Subcutaneous adipose tissue (tissue), 4 donors: ENCODE results near the gene IRF8. TPM values are rescaled to one million over a fixed set of nuclear protein-coding genes. Genes with fewer than 3 reads are reported as not detected.

Experiments used
- CTCF ChIP-seq: fragments of 450-650 bp; IDR thresholded peaks from one replicate; pipeline ENCODE4 v1.5.1; 2016; ENCODE audit warnings: low read depth, mild to moderate bottlenecking, control low read depth, antibody characterized with exemption, moderate library complexity
- total RNA-seq, 4 donors: library from RNA; depleted of rRNA; stranded (reverse); fragments of >200 nt; gene quantifications; one replicate each; pipeline ENCODE4 v1.1.0, GENCODE V29; 2016

The IRF8 gene
- total RNA-seq = 100 to 1,000 TPM in 1 of 4 donors, 10 to 100 TPM in 3; 40.8 to 156 (median 66.6) TPM

GRCh38 chr16:85898521-85899442, at the start of gene IRF8:
IRF8 (plus strand) TSS chr16:85899162; CDS start chr16:85903016, 3,854 bp downstream.
- no peak for TF ChIP-seq CTCF

DNA sequence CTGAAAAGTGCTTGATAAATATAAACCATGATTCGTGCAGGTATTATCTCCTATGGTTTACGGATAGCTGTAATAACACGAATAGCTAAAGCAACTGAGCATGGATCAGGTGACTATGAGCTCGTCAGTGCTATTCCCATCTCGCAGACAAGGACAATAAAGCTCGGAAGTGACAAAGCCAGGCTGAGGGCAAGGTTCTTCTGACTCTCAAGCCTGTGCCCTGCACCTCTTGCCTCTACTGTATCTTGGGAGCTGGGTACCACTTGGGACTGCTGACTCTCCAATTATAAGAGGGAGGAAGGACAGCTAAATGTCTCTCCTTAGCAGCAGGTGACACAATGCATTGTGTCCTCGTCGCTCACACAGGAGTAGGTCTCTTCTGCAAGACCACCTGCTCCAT, 49.6 kb upstream of the IRF8 start:
- no peak for TF ChIP-seq CTCF

GRCh38 chr16:85850344-85850880, 48.5 kb upstream of the IRF8 start:
- TF ChIP-seq CTCF = no peak

GRCh38 chr16:85851034-85851785, 47.8 kb upstream of the IRF8 start:
- no peak for TF ChIP-seq CTCF

GRCh38 chr16:85853547-85854545, 45.1 kb upstream of the IRF8 start:
- TF ChIP-seq CTCF = no peak

- TF ChIP-seq CTCF = no peak
Measured at GRCh38 chr16:85854935-85855334, 44.0 kb upstream of the IRF8 start.
